ENCODE data around the gene PROSER3.
A peak's percentile ranks its signal among the peaks of the same experiment; 100 is the strongest.

The PROSER3 gene

DNA sequence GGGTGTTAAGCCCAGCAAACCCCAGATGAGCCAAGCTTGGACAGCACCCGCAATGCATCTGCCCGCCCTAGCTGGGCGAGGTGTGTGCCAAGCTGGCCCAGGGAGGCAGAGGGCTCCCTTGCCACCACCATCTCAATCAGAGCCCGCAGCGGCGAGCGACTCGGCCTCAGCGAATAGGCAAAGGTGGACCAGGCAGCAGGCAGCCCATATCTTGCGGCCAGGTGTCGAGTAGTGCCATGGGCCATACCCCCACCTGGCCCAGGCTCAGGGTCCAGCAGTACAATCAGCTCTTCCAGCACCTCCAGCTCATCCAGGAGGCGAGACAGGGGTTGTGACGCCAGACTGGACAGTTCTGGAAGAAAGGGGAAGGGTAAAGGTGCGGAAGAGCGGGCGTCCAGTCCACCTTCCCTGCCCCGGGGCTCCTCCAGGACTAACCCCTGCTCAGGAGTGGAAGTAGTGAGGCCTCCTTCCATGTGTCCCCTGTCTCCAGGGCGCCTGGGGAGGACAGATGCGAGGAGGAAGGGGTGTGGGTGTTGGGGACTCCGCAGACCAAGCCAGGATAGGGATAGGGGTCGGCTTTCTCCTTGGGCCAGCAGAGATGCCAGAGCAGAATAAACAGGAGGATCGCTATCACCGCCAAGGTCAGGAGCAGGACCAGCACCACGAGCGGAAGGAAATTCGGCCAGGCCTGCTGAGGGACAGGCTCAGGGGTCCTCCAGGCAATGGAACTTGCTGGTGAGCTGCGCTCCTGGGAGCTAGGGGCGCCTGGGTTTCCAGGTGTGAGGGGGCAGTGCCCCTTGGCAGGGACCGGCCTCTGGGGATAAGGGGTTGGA, 18.5 kb upstream of the PROSER3 start:
- DNase-seq (ENCODE audit: low spot score), result no peak

DNA sequence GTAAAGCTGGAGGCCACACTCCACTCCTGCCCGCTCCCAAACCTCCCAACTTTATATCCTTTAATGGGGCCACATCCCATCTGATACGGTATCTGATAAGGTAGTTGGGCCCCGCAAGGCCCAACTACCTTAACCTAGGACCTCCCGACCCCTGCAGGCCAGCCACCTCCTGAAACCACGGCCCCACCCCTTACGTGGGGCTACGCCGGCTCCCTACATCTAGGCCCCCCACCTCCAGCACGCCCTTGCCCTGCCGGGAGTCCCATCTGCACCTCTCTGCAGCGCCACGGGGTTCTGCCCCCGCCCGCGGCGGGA, 17.9 kb upstream of the PROSER3 start:
- no peak for DNase-seq (ENCODE audit: low spot score)

DNA sequence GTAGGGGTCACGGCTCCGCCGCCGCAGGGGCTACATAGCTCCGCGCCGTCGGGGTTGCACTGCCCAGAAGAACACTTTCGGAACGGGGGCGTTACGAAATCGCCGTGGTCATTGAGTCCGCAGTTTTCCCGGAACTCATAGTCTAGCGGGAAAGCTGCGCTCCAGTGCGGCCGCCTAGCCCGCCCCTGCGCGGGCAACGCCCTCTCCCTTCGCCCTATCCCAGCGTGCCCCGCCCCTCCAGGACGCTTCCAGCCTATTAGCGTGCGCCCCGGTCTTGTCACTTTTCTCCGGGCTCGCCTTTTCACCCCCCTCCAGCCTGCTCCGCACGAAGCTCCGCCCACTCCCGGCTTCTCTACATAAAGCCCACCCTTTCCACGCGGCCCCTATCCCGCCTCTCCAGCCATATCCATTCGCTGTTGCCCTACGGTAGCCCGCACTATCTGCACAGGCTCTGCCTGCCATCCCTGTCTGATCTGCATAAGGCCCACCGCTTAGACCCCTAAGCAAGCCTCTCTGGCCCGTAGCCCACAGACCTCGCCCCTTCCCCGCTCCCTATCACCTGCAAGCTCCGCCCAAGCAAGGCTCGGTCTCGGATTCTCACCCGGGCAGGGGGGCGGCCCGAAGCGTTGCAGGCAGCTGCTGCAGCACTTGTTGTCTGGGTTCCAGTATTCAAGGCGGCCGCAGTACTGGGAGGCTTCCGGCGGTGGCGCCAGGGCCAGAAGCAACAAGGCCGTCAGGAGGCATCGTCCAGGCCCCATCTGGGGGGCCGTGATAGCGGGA, 17.4 kb upstream of the PROSER3 start:
- peak; percentile 98 for DNase-seq (ENCODE audit: low spot score)

DNA sequence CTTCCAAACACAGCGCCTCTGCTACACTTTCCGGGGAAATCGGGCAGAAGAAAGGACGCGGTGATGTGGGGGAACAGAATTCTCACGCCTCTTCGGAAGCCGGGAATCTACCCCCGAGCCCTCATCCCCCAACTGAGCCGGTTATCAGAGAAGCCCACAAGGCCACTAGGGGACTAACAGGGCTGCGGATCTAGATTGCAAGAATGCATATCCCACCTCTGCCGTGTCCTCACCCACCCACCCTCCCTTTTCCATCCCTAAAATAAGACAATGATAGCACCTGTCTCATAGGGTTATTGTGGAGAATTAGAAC, 16.8 kb upstream of the PROSER3 start:
- DNase-seq (ENCODE audit: low spot score), result no peak

DNA sequence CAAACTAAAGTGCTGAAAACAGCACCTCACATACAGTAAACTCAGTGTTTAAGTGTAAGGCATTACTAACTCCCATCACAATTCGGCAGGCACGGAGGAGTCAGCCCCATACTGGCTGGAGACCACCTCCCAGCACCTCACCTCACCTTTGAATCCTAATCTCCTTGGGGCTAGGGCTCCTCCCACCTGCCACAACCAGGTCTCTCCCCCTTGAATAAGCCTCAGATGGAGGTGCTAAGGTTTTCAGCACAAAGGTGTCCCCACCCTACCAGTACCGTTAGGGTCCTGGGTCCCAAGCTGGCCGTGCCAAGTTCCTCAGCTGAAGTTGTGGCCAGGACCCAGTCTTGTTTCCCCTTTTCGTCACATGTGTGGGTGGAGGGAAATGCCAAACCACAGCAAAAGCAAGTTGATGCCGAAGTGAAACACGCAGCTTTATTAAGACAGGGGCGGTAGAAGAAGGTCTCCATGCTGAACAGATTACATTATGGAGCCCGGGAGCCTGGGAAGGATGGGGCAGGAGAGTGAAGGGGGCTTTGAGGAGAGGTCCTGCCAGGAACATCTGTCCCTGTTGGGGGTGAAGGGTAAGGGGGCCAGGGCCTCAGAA, 15.8 kb upstream of the PROSER3 start, which contains the start of gene IGFLR1:
TSS of gene IGFLR1 (minus strand) at position 332 of the 604 bp plus-strand sequence. CDS start 1,272 bp downstream, outside the sequence.
- DNase-seq (ENCODE audit: low spot score), result peak; percentile 55

DNA sequence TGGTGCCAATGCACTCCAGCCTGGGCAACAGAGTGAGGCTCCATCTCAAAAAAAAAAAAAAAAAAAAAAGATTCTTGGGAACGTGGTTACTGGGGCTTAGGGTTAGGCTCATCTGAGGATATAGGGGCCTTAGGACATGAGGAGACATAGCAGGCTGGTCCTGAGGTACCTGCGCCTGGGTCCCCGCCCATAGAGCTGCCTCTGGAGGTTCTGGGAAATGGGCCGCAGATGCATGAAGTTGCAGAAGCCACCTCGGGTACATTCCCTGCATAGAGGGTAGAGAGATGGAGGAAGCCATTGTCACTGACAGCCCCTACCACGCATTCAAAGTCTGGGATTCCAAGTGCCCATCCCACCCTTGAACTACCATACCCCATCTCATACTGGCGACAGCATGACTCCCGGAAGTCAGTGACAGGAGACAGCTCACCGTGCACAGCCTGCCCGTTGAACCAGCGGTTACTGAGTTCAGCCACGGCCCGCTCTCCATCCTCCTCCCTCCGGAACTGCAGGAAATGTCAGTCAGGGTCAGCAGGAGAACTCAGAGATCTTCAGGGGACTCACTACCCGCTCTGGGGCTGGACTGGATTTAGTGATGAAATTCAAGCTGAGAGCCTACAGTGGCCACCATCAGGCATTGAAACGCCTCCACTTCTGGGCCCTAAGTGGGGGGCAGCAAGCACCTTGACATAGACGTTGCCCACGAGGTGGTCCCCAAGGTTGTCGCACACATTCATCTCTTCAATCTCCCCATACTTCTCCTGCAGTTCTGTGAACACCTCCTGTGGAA, 14.1 kb upstream of the PROSER3 start:
- DNase-seq (ENCODE audit: low spot score), result no peak

DNA sequence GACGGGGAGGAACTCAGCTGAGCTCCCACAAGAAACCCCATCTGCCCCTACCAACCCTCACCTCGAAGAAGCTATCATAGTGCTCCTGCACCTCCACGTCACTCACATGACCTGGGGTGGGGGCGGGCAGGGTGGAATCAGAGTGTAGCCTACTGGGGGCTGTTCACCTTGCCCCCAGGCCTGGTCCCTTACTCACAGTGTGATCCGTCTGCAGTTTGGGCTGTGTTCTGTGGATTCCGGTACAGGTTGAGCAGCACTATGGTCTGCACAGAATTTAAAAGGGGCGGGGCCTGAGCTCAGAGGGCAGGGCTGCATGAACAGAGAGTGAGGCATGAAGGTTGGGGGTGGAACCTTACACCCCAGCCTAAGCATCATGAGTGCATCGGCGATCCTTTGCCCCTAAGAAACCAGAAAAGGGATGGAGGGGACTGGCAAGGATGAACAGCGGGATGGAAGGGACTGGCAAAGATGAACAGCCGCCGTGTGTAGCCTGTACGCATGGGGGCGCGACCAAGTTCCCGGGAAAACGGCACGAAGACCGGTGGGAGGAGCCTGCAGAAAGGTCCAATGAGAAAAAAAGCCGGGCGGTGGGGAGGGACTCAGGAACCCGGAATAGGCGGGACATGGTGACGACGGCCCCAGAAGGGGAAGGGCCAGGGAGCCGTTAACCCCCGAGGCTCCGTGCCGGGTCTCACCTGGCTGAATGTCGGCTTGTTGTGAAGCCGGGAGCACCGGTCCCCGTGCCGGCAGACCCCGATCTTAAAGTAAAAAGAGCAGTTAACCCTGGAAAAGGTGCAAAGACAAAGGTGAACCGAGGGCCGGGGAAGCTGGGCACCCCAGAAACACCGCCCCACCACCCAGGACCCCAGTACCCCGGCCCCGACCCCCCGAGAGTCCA, 13.3 kb upstream of the PROSER3 start:
- peak; percentile 97 for DNase-seq (ENCODE audit: low spot score)

DNA sequence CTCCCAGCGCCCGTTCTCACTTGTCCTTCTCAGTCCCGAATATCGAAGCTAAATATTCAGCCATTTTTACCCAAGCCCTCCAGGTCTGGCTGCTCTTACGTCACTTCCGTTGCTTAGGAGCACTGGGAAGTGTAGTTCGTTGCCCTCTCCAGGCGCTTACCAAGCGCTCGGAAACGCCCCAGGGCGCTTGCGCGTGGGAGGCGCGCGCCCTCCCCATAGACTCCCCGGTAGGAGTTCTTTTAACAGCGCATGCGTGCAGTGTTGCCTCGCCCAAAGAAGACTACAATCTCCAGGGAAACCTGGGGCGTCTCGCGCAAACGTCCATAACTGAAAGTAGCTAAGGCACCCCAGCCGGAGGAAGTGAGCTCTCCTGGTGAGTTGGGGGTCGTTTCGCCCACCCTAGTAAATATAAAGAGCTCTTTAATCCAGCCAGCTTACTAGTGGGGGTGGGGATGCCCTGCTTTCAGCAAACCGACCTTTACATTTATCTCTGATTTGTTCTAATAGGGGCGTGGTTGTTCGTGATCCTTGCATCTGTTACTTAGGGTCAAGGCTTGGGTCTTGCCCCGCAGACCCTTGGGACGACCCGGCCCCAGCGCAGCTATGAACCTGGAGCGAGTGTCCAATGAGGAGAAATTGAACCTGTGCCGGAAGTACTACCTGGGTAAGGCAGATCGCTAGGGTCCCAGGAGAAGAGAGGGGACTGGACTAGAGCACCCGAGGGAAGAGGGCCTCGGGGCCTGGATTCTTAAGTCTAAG, 12.5 kb upstream of the PROSER3 start, which contains the start of the genes PSENEN and U2AF1L4:
TSS of gene PSENEN (plus strand) at position 324 of the 759 bp plus-strand sequence. CDS start at position 604, 280 bp downstream.
TSS of gene U2AF1L4 (minus strand) at position 91 of the 759 bp plus-strand sequence. CDS start at position 64, 27 bp downstream.
- DNase-seq (ENCODE audit: low spot score), result peak; percentile 100

DNA sequence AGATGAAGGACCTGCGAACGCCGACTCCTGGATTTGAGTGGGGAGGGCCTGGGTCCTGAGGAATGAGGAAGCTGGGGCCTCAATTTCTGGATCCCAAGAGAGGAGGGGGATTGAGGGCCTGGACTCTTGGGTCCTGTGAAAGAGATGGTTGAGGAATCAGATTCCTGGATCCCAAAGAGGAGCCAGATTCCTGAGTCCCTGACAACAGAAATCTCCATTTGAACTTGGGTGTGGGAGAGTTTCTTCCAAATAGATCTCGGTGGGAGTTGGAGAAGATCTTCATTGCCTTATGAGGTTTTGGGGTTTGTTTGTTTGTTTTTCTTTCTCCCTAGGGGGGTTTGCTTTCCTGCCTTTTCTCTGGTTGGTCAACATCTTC, 11.9 kb upstream of the PROSER3 start:
- no peak for DNase-seq (ENCODE audit: low spot score)

DNA sequence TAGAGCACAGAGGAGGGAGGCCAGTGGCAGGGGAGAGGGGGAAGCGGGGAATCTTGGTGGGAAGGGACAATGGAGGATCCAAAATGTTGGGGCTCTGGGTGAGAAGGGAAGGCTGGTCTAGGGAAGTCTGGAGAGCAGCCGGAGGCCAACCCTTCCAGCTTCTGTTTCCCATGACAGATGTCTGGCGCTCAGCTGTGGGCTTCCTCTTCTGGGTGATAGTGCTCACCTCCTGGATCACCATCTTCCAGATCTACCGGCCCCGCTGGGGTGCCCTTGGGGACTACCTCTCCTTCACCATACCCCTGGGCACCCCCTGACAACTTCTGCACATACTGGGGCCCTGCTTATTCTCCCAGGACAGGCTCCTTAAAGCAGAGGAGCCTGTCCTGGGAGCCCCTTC, 11.4 kb upstream of the PROSER3 start:
- DNase-seq (ENCODE audit: low spot score), result no peak

DNA sequence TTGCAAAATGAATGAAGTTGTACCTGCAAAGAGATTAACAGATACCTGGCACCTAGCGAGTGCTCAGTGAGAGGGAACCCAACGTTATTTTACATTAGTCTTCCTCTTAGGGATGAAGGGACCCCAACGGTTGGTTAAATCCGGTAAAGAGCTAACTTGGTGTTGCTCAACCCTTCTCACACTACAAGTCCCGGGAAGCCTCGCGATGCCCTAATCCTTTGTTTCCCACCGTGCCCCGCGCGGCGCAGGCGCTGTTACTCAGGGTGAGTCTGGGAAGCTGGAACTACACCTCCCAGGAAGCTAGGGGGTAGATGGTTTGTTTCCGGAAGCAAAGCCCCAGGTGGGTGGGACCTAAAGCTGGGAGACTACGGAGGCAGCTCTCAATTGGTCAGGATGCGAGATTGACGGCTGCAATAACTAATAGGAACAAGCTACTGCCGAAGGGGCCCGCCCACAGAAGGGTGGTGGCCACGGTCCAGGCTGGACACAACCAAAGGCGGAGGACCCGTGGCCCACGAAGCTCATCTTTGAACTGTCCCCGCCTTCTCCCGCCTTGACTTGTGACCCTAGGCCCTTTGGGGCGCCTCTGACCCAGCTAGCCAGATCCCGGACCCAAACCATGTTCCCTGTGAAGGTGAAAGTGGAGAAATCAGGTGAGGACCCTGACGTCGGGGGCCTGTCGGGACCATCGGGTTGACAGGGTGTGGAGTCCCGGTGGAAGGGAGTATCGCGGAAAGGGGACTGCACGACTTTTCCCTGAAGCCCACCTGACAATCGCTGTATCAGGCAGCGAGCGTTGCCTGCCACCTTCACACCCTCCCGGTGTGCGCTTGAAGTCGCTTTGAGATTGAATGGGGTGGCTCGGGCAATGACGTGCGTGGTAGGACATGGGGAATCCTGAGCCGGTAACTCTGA, 9.6 kb upstream of the PROSER3 start, which contains the start of gene LIN37:
TSS of gene LIN37 (plus strand) at position 471 of the 915 bp plus-strand sequence. CDS start at position 620, 149 bp downstream.
- peak; percentile 100 for DNase-seq (ENCODE audit: low spot score)

DNA sequence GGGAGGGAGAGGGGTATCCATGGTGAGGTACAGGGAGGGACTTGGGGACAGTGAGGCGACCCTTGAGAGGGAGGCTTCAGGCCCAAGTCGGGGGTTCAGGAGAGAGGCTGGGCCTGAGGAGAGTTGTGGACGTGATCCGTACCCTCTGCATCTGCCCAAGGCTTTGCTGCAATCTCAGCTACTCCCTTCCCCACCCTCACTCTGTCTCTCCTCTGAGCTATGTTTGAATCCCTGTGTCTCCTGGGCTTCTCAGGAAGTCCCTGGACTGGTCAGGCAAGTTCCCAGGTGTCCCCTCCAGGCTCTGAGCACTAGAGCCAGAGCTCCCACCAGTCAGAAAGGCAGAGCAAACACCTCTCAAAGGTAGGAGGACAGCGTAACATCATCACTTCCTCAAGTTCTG, 7.8 kb upstream of the PROSER3 start:
- DNase-seq (ENCODE audit: low spot score), result no peak

DNA sequence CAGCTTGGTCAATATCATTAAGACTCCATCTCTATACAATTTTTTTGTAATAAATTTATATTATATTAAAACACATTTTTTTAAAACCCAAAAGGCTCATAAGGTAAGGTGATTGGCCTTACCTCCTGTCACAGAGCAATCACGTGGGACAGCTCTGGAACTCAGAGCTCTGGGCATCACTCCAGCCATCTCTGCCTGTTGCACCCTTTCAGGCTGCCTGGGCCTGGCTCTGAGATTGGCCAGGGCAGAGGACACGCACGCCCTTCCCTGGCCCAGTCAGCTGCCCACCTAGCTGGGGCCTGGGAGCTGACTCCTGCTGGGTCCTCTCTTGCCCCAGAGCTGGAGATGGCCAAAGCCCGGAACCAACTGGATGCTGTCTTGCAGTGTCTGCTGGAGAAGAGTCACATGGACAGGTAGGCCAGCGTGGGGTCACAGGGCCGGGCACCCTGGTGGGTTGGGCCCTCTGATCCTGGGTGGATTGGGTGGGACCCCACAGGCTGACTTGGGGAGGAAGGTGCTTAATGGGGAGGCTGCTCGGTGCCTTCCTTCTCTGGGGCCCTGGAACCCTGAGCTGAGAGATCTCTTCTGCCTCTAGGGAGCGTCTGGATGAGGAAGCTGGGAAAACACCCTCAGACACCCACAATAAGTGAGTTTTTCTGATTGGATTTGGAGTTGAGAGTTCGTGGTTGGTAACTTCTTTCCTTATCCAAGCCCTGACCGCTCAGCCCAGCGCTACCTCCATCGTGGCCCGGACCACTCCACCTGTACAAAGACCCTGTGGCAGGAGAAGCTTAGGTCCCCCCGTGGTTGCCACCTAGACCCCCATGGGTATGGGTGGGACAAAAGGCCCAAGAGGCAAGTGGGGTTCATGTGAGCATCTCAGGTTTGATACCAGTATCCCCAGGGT, 5.9 kb upstream of the PROSER3 start:
- DNase-seq (ENCODE audit: low spot score), result no peak

DNA sequence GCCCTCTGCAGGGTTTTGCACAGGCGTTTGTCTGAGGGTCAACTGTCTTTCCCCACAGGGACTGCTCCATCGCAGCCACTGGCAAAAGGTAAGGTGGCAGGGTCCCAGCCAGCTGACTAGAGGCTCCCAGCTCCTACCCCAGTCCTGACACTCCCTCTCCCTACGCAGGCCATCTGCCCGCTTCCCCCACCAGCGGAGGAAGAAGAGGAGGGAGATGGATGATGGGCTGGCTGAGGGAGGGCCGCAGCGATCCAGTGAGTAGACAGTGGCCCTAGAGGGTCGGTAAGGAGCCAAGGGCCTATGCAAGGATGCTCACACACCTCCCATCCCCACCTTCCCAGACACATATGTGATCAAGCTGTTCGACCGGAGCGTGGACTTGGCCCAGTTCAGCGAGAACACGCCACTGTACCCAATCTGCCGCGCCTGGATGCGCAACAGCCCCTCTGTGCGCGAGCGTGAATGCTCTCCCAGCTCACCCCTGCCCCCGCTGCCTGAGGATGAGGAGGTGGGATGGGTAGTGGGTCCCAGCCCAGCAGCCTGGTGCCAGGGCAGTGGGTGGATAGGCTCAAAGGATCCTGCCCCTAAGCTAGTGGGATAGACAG, 5.1 kb upstream of the PROSER3 start:
- no peak for DNase-seq (ENCODE audit: low spot score)

DNA sequence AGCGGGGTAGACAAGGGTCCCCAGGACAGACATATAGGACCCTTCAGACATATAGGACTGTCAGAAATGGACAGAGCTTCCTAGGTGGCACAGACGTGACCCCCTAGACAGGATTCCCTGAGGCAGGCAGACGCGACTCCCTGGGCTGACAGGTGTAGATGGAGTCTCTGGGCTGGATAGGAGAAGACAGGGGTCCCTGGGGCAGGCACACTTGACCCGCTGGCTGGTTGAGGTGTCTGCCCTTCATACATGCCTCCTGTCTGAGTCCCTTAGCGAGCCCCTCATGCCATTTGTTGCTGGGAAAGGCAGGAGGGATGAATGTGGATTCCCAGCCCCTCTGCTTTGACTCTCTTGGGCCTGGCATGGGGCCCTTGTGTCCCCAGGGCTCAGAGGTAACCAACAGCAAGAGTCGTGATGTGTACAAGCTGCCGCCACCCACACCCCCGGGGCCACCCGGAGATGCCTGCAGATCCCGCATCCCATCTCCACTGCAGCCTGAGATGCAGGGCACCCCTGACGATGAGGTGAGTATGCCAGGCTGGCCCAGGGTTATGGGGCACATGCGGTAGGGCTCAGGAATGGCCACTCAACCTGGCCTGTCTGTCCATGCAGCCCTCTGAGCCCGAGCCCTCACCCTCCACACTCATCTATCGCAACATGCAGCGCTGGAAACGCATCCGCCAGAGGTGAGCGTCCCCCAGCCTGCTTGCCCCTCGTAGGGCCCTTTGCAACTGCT, 4.2 kb upstream of the PROSER3 start:
- DNase-seq (ENCODE audit: low spot score), result no peak

DNA sequence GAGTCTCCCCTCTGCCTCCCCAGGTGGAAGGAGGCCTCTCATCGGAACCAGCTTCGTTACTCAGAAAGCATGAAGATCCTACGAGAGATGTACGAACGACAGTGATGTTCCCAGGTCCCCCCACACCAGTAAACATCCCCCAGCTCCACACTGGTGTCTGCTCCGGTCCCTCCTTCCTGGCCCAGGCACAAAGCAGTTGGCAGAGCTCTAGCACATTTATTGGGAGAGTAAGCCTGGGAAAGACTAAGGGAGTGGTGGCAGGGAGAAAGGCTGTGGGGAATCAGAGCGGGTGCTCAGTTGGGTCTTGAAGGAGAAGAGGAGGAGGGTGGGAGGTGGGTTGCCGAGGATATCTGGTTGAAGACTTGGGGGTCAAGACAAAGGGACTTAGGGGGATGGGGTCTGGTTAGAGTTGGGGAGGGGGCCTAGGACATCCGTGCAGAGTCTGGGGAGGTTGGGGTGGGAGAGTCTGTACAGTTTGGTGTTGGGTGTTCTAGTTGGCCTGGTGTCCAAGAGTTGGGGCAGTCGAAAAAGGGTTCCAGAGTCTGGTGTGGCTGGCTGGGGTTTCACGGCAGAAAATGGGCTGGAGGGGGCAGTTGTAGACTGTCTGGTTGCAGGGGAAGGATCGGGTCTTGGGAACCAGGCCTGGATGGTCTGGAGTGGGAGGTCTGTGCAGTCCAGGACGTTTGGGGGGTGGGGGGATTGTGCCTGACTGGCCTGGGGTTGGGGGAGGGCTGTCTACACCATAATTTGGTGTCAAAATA, 3.4 kb upstream of the PROSER3 start:
- no peak for DNase-seq (ENCODE audit: low spot score)
